Skeletal muscle tissue (tissue), 4 donors: ENCODE data around the gene ARMC8. TPM values are rescaled to one million over a fixed set of nuclear protein-coding genes. Genes with fewer than 3 reads are reported as not detected.

Source experiments
- H3K27ac ChIP-seq: one replicate; pipeline ENCODE4 v1.7.0; 2013; ENCODE audit warnings: mild to moderate bottlenecking, low read depth, low read length, inconsistent platforms
- H3K27me3 ChIP-seq, 3 donors: one replicate each; pipeline ENCODE4 v1.7.0; 2013; ENCODE audit warnings: low read length in 3 of 3; ENCODE audit not compliant: control insufficient read depth in 3 of 3, insufficient read depth in 3 of 3
- H3K36me3 ChIP-seq, 3 donors: one replicate each; pipeline ENCODE4 v1.7.0; 2013; ENCODE audit warnings: low read length in 3 of 3; ENCODE audit not compliant: control insufficient read depth in 3 of 3, insufficient read depth in 3 of 3
- H3K4me1 ChIP-seq, 3 donors: one replicate each; pipeline ENCODE4 v1.7.0; 2013; ENCODE audit warnings: low read length in 3 of 3, mild to moderate bottlenecking in 3 of 3; ENCODE audit not compliant: control insufficient read depth in 3 of 3, insufficient read depth in 3 of 3
- H3K4me3 ChIP-seq, 3 donors: one replicate each; pipeline ENCODE4 v1.7.0; 2013; ENCODE audit warnings: low read length in 3 of 3
- H3K9ac ChIP-seq, 3 donors: one replicate each; pipeline ENCODE4 v1.7.0; 2013; ENCODE audit warnings: low read length in 3 of 3, mild to moderate bottlenecking in 3 of 3, moderate library complexity in 2 of 3, low read depth in 1 of 3
- H3K9me3 ChIP-seq, 3 donors: one replicate each; pipeline ENCODE4 v1.7.0; 2013; ENCODE audit warnings: low read length in 3 of 3; ENCODE audit not compliant: control insufficient read depth in 3 of 3
- total RNA-seq: library from RNA; depleted of rRNA; stranded (reverse); fragments of >200 nt; gene quantifications from one replicate; pipeline ENCODE4 v1.2.3, GENCODE V29; 2014
- donor health status: Osteomylitis.

ARMC8 gene
- total RNA-seq, 1 donor from 2014 or later: 60.5 TPM

GRCh38 chr3:138197058-138197457, 10.0 kb downstream of the ARMC8 start:
- Histone ChIP-seq H3K27ac (no peak overlapping the region), H3K27me3 (no peaks in the 10 kb centered on the region), H3K36me3 (peaks cover 0 to 4% (median 0%) of the 10 kb centered on the region in 3 donors), H3K9ac (no peak overlapping the region), H3K9me3 (no peaks in the 10 kb centered on the region), H3K4me3 (no peak overlapping the region), H3K4me1 (peaks cover 0 to 6% (median 0%) of the 10 kb centered on the region in 3 donors)

- H3K27ac ChIP-seq: no peak overlapping the region
- H3K9ac ChIP-seq: no peak overlapping the region
- no peaks in the 10 kb centered on the region for H3K9me3 ChIP-seq
- peaks cover 0 to 6% (median 3%) of the 10 kb centered on the region in 3 donors for H3K4me1 ChIP-seq
- H3K4me3 ChIP-seq: no peak overlapping the region
- no peaks in the 10 kb centered on the region for H3K27me3 ChIP-seq
- peaks cover 0 to 2% (median 0%) of the 10 kb centered on the region in 3 donors for H3K36me3 ChIP-seq
Observed at GRCh38 chr3:138197524-138197923, 10.4 kb downstream of the ARMC8 start.

GRCh38 chr3:138199851-138200250, 12.8 kb downstream of the ARMC8 start:
- peaks cover 13 to 22% (median 17%) of the 10 kb centered on the region in 3 donors for H3K4me1 ChIP-seq

GRCh38 chr3:138200424-138200823, 13.3 kb downstream of the ARMC8 start:
- H3K27me3 ChIP-seq: no peaks in the 10 kb centered on the region
- H3K4me1 ChIP-seq: peaks cover 13 to 23% (median 20%) of the 10 kb centered on the region in 3 donors
- H3K4me3 ChIP-seq: no peak overlapping the region
- no peak overlapping the region for H3K27ac ChIP-seq
- H3K36me3 ChIP-seq: no peaks in the 10 kb centered on the region
- H3K9me3 ChIP-seq: no peaks in the 10 kb centered on the region
- H3K9ac ChIP-seq: no peak overlapping the region

More at GRCh38 chr3:138199851-138200250, 12.8 kb downstream of the ARMC8 start:
- no peaks in the 10 kb centered on the region for H3K36me3 ChIP-seq
- H3K27me3 ChIP-seq: no peaks in the 10 kb centered on the region
- H3K27ac ChIP-seq: no peak overlapping the region
- no peak overlapping the region for H3K9ac ChIP-seq
- no peak overlapping the region for H3K4me3 ChIP-seq
- no peaks in the 10 kb centered on the region for H3K9me3 ChIP-seq

GRCh38 chr3:138202945-138203701, 16.0 kb downstream of the ARMC8 start:
- H3K27ac ChIP-seq: peak overlapping the region; percentile 14
- H3K9ac ChIP-seq: no peak overlapping the region
- no peaks in the 10 kb centered on the region for H3K36me3 ChIP-seq
- peaks cover 13 to 27% (median 22%) of the 10 kb centered on the region in 3 donors for H3K4me1 ChIP-seq
- H3K27me3 ChIP-seq: no peaks in the 10 kb centered on the region
- no peaks in the 10 kb centered on the region for H3K9me3 ChIP-seq
- no peak overlapping the region for H3K4me3 ChIP-seq

- Histone ChIP-seq H3K9me3 (no peaks in the 10 kb centered on the region), H3K27me3 (no peaks in the 10 kb centered on the region), H3K4me1 (peaks cover 13 to 27% (median 22%) of the 10 kb centered on the region in 3 donors), H3K36me3 (no peaks in the 10 kb centered on the region), H3K4me3 (no peak overlapping the region), H3K9ac (no peak overlapping the region), H3K27ac (peak overlapping the region; percentile 14)
Observed at GRCh38 chr3:138203938-138204337, 16.8 kb downstream of the ARMC8 start.

- H3K36me3 ChIP-seq: no peaks in the 10 kb centered on the region
- no peak overlapping the region for H3K9ac ChIP-seq
- no peaks in the 10 kb centered on the region for H3K9me3 ChIP-seq
- peaks cover 13 to 26% (median 22%) of the 10 kb centered on the region in 3 donors for H3K4me1 ChIP-seq
- H3K27ac ChIP-seq: no peak overlapping the region
- no peak overlapping the region for H3K4me3 ChIP-seq
- H3K27me3 ChIP-seq: no peaks in the 10 kb centered on the region
Observed at GRCh38 chr3:138205527-138205926, 18.4 kb downstream of the ARMC8 start.

- Histone ChIP-seq H3K4me1 (peaks cover 13 to 26% (median 22%) of the 10 kb centered on the region in 3 donors), H3K36me3 (no peaks in the 10 kb centered on the region), H3K9me3 (no peaks in the 10 kb centered on the region), H3K4me3 (no peak overlapping the region), H3K27ac (no peak overlapping the region), H3K9ac (no peak overlapping the region), H3K27me3 (no peaks in the 10 kb centered on the region)
Observed at GRCh38 chr3:138206196-138206595, 19.1 kb downstream of the ARMC8 start.

- Histone ChIP-seq H3K9ac (no peak overlapping the region), H3K36me3 (peaks cover 0 to 6% (median 0%) of the 10 kb centered on the region in 3 donors), H3K9me3 (no peaks in the 10 kb centered on the region), H3K27me3 (no peaks in the 10 kb centered on the region), H3K4me3 (no peak overlapping the region), H3K27ac (no peak overlapping the region), H3K4me1 (peaks cover 0 to 8% (median under 1%) of the 10 kb centered on the region in 3 donors)
Observed at GRCh38 chr3:138210528-138210927, 23.4 kb downstream of the ARMC8 start.

GRCh38 chr3:138213398-138214085, 26.4 kb downstream of the ARMC8 start:
- no peak overlapping the region for H3K27ac ChIP-seq
- H3K9ac ChIP-seq: no peak overlapping the region

More at GRCh38 chr3:138213398-138214085, 26.4 kb downstream of the ARMC8 start:
- no peak overlapping the region for H3K4me3 ChIP-seq
- H3K36me3 ChIP-seq: peaks cover 0 to 6% (median 2%) of the 10 kb centered on the region in 3 donors
- peaks cover 0 to 7% (median 0%) of the 10 kb centered on the region in 3 donors for H3K4me1 ChIP-seq
- no peaks in the 10 kb centered on the region for H3K27me3 ChIP-seq
- no peaks in the 10 kb centered on the region for H3K9me3 ChIP-seq
